Right ventricle myocardium inferior (tissue), 1 donor: ENCODE results near the gene RIT1. TPM values are rescaled to one million over a fixed set of nuclear protein-coding genes. Genes with fewer than 3 reads are reported as not detected.

Experiments
- ATAC-seq: fragments of 200-7000 bp; cut with Tn5 transposase; one replicate; pipeline ENCODE4 v1.9.1; 2020; ENCODE audit warnings: mild to moderate bottlenecking, moderate library complexity
- DNase-seq: peaks from one replicate; pipeline ENCODE4 v3.0.0; 2021; ENCODE audit errors: missing footprints
- intact Hi-C: fragments of 100-400 bp; cut with DNase I; formaldehyde crosslinking; loops from one replicate; pipeline ENCODE4 v1.11.0; 2022
- long read RNA-seq: library from polyadenylated mRNA; unstranded; transcript quantifications from one replicate; pipeline ENCODE4 v2.0.0, GENCODE V29; 2021
- total RNA-seq: library from RNA; stranded (reverse); fragmentation: NEBNext Ultra II Directional; extraction: Animal tissue kit (Norgen Biotek cat#: 25700); gene quantifications from one replicate; pipeline ENCODE4 v1.2.1, GENCODE V29; 2021
- donor health status: DM: no; HTN: yes; CAD: no; lungs with severe emphysema.

The RIT1 gene, protein sequence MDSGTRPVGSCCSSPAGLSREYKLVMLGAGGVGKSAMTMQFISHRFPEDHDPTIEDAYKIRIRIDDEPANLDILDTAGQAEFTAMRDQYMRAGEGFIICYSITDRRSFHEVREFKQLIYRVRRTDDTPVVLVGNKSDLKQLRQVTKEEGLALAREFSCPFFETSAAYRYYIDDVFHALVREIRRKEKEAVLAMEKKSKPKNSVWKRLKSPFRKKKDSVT
- total RNA-seq: 21.7 TPM
- long read RNA-seq, partial matches to known transcripts: 0 of 4 reads
- long read RNA-seq, other reads (novel, unspliced or antisense): 0 of 4 reads

GRCh38 chr1:155911156-155912055 is at the start of gene RIT1:
Gene RIT1 (minus strand): TSS chr1:155911349. CDS start chr1:155910761, 588 bp downstream.
- intact Hi-C loops: loop anchor here (5.0 to 10.0 kb wide), 2 partner anchors 54 to 97 kb away; partner anchors contain the start of genes GON4L and SYT11
- peak; percentile 98 for ATAC-seq
- peak; percentile 95 for DNase-seq

DNA sequence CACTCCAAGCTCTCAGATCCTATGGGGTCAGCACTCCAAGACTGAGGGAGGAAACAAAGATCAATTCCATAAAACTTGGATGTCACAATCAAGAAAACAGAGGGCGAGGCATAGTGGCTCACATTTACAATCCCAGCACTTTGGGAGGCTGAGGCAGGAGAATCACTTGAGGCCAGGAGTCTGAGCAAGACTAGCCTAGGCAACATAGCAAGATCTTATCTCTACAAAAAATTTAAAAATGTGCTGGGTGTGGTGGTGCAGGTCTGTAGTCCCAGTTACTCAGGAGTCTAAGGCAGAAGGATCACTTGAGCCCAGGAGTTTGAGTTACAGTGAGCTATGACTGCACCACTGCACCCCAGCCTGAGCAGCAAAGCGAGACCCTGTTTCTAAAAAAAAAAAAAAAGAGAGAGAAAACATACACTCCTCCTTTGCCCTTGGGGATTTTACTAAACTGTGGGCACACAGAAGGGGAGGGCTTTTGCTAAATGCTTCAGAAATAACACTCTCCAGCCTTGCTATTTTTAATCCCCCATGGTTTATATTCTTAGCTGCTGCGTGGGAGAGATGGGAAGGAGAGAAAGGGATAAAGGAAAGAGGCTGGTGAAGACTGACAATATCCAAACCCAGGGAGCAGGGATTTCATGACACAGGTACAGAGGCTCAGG is 49.1 kb upstream of the RIT1 start:
- ATAC-seq (no peak), DNase-seq (no peak)
- intact Hi-C loops: no loop called here

DNA sequence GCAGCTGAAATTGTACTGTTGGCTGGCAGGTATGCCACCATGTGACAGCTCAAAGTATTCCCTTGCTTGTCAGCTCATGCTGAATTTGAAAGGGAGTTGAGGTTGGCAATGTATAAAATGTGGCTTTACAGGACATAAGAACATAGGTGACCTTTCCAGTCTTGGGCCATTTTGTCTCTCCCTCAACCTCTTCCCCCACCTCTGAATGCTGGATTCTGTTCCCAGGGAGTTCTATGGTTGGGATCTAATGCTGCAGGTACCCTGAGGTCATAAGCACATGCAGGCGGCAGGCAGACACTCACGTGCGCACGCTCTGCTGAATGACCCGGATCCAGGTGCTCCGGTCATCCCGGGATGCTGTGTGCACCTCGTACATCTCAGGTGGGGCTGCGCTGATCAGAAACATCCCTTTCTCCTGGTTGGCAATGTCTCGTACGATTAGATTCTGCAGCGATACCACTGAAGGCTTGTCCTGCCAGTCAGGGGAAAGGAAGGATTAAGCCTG is 46.3 kb upstream of the RIT1 start:
- intact Hi-C loops: loop anchor here (5.0 kb wide), 1 partner anchor 35 kb away; no protein-coding TSS in a partner anchor
- ATAC-seq: no peak
- no peak for DNase-seq

GRCh38 chr1:155954645-155955044 is 43.5 kb upstream of the RIT1 start:
- ATAC-seq: no peak

DNA sequence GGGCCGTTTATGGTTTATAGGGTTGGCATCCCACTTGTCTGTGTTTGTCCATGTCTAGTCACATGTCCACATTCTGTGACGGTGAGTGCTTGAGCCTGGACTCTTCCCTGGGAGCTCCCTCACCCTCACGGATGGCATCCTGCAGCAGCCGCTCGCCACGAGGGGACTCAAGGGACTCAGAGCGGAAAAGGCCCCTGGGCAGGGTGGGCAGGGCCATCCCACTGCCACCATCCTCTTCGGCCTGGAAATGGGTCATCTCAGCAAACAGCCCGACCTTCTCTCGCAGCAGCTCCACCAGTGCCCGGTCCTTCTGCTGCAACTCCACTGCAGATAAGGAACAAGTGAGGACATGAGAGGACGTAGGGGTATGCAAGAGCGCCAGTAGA is 41.3 kb upstream of the RIT1 start:
- intact Hi-C loops: no loop called here
- ATAC-seq (no peak), DNase-seq (no peak)

More at GRCh38 chr1:155954645-155955044, 43.5 kb upstream of the RIT1 start:
- DNase-seq: no peak
- intact Hi-C loops: loop anchor here (5.0 kb wide), 1 partner anchor 38 kb away; no protein-coding TSS in a partner anchor

- intact Hi-C loops: no loop called here
- ATAC-seq (no peak), DNase-seq (no peak)
Measured at GRCh38 chr1:155951753-155952504, 40.8 kb upstream of the RIT1 start.

GRCh38 chr1:155950829-155951228 is 39.7 kb upstream of the RIT1 start:
- intact Hi-C loops: no loop called here
- no peak for ATAC-seq
- no peak for DNase-seq

GRCh38 chr1:155947741-155948140 is 36.6 kb upstream of the RIT1 start:
- DNase-seq (no peak), ATAC-seq (no peak)
- intact Hi-C loops: no loop called here

GRCh38 chr1:155947292-155947691 is 36.1 kb upstream of the RIT1 start:
- ATAC-seq (no peak), DNase-seq (no peak)
- intact Hi-C loops: no loop called here

DNA sequence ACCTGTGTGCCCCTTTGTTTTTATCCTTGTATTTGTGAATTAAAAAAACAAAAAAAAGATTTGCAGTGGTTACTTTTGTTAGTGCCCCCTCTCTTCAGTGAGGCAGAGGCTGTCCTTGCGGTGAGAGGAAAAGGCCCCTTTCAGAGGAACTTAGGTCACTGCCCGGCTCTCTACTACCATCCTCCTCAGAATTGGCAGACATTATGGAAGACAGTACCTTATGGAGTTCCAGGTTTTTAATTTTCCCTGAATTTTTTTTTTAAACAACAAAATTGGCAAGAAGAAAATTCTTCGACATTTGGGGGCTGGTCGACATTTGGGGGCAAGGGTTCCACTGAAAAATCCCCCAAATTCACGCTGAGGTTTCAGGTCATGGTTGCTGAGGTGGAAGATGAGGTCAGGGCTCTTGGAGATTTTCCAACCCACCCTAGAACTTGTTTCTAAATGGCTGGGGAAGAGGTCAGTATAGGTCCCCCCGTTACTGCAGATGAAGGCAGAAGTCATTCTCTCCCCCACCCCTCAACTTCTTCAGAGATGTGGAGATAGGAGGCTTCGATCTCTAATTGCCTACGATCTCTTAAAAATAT is 35.6 kb upstream of the RIT1 start:
- intact Hi-C loops: no loop called here
- ATAC-seq (no peak), DNase-seq (no peak)

GRCh38 chr1:155944444-155944799 is 33.3 kb upstream of the RIT1 start:
- intact Hi-C loops: loop anchor here (5.0 kb wide), 1 partner anchor 33 kb away; the partner anchor contains the start of gene ARHGEF2

GRCh38 chr1:155942578-155943141 is 31.5 kb upstream of the RIT1 start:
- intact Hi-C loops: loop anchor here (5.0 kb wide), 1 partner anchor 35 kb away; the partner anchor contains the start of gene ARHGEF2
- DNase-seq: no peak
- ATAC-seq: no peak

More at GRCh38 chr1:155944444-155944799, 33.3 kb upstream of the RIT1 start:
- ATAC-seq (no peak), DNase-seq (no peak)

GRCh38 chr1:155941845-155942531 is 30.8 kb upstream of the RIT1 start:
- no peak for DNase-seq
- intact Hi-C loops: loop anchor here (2.0 to 5.0 kb wide), 2 partner anchors 21 to 35 kb away; partner anchors contain the start of gene ARHGEF2
- ATAC-seq: no peak

DNA sequence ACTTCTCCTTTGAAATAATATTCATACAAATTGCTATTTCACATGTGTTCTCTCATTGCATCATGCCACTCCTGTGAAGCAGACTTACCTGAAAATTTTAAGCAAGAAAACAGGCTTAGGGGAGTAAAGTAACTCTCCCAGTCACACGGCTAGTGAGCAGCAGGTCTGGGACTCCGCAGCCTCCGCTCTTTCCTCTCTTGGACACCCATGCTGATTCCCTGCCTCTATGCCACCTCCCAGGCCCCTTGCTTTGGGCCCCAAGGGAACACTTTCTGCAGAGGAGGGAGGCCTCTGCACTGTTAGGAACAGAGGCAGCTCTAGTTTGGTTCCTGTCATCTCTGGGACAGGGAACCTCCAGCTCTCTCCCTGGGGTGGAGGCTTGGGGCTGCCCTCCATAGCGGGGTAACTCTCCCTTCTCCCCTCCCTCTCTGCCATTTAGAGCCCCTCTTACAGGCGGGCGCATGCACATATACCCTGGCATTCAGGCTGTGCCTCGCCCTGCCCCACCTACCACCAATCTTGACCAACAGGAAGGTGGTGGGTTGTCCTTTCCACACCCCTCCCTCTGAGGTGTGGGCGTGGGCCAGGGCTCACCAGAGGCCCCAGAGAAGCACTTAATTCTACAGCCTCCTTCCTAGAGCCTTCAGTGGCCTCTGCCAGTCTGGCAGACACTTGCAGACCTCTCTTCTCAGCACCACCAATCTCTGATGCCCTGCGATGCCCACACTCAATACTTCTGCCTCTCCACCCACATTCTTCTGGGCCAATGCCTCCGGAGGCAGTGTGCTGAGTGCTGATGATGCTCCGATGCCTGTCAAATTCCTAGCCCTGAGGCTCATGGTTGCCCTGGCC is 30.1 kb upstream of the RIT1 start, which contains the start of gene RXFP4:
TSS of gene RXFP4 (plus strand) at position 646 of the 852 bp plus-strand sequence. CDS start at position 718, 72 bp downstream.
- intact Hi-C loops: loop anchor here (2.0 to 5.0 kb wide), 2 partner anchors 22 to 36 kb away; partner anchors contain the start of gene ARHGEF2
- ATAC-seq (no peak), DNase-seq (no peak)

DNA sequence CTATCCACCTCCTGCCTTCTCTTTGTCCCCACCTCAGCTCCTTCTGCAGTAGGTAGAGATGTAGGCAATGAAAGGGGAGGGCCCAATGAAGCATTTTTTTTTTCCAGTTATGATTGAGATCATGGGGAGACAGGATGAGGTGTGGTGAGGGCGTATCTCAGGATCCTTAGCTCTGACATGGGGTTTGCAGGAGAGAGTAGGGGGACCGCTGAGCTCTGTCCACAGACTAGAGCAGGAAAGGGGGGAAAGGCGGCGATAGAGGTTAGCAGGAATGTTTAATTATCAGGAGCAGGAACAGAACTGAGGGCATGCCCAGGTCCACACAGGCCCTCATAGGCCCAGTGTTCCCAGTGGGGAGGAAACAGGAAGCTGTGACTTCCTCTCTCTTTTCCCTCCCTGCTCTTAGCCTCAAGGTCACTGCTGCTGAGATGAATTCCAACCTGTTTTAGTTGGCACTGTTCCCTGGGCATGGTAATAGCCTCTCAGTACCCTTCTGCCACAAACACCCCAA is 29.4 kb upstream of the RIT1 start:
- intact Hi-C loops: loop anchor here (2.0 to 5.0 kb wide), 2 partner anchors 22 to 37 kb away; partner anchors contain the start of gene ARHGEF2
- no peak for DNase-seq
- peak; percentile 68 for ATAC-seq
